HL-60 (cell line): ENCODE results near the gene ZNF384.

Source experiments
- DNase-seq, 2 experiments: peaks; one replicate each; pipeline ENCODE4 v3.0.0-alpha.2; 2010 to 2020; ENCODE audit warnings: low read depth in 1 of 2, low spot score in 1 of 2
- H3K27ac ChIP-seq: fragments of 250-450 bp; sonication (Bioruptor Pico); replicated peaks from 2 replicates; pipeline ENCODE4 v1.5.1; 2020; ENCODE audit warnings: mild to moderate bottlenecking, moderate library complexity
- H3K27me3 ChIP-seq: fragments of 250-450 bp; sonication (Bioruptor Pico); 2 replicates; pipeline ENCODE4 v1.5.1; 2021; ENCODE audit warnings: mild to moderate bottlenecking, moderate library complexity; ENCODE audit not compliant: insufficient read depth, poor library complexity, severe bottlenecking
- H3K4me3 ChIP-seq: replicated peaks from 2 replicates; pipeline ENCODE4 v1.5.1; 2011; ENCODE audit warnings: mild to moderate bottlenecking, control low read depth, low read length; ENCODE audit not compliant: insufficient read depth
- GABPA ChIP-seq: IDR thresholded peaks from 2 replicates; pipeline ENCODE4 v1.6.1; 2012; ENCODE audit warnings: low read depth
- POLR2AphosphoS5 ChIP-seq: IDR thresholded peaks from 2 replicates; pipeline ENCODE4 v1.6.1; 2012; ENCODE audit warnings: low read depth
- SPI1 ChIP-seq: IDR thresholded peaks from 2 replicates; pipeline ENCODE4 v1.6.1; 2012; ENCODE audit warnings: low read depth, mild to moderate bottlenecking, borderline replicate concordance
- TF ChIP-seq, protein P1 (sequence below): IDR thresholded peaks from 2 replicates; pipeline ENCODE4 v1.6.1; 2012; ENCODE audit warnings: low read depth; ENCODE audit not compliant: insufficient replicate concordance
- TF ChIP-seq, protein P2 (sequence below): IDR thresholded peaks from one replicate; pipeline ENCODE4 v1.5.1; 2011; ENCODE audit warnings: low read length, control low read depth, inconsistent platforms; ENCODE audit not compliant: insufficient read depth

Gene ZNF384

DNA sequence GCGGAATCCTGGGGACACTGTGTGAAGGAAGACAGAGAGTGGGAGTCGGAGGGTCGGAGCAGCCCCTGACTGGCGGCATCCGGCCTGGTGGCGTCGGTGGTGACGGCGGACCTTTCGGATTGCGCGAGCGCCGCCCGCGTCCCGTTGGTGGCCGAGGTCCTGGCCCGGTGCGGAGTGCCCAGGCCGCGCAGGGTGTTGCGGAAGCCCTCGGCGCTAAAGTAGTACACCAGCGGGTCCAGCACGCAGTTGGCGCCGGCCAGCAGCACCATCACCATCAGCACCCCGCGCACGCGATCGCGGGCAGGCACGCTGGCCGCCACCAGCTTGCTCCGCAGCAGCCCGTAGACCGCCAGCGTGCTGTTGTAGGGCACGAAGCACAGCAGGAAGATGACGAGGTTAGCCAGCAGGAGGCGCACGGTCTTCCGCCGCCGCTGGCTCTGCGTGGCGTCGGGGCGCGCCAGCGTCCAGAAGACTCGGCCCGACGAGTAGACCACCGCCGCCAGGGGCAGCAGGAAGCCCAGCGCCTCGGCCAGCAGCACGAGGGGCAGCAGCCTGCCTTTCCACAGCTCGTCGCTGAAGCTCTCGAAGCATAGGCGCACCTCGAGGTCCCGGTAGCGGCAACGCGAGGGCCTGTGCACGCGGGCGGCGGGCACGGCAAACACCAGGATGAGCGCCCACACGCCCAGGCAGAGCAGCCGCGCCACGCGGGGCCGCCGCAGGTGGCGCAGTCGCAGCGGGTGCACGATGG is 68.9 kb downstream of the ZNF384 start:
- no peak for DNase-seq
- TF ChIP-seq POLR2AphosphoS5, result no peak
- TF ChIP-seq SPI1, result no peak
- TF ChIP-seq, protein P1, sequence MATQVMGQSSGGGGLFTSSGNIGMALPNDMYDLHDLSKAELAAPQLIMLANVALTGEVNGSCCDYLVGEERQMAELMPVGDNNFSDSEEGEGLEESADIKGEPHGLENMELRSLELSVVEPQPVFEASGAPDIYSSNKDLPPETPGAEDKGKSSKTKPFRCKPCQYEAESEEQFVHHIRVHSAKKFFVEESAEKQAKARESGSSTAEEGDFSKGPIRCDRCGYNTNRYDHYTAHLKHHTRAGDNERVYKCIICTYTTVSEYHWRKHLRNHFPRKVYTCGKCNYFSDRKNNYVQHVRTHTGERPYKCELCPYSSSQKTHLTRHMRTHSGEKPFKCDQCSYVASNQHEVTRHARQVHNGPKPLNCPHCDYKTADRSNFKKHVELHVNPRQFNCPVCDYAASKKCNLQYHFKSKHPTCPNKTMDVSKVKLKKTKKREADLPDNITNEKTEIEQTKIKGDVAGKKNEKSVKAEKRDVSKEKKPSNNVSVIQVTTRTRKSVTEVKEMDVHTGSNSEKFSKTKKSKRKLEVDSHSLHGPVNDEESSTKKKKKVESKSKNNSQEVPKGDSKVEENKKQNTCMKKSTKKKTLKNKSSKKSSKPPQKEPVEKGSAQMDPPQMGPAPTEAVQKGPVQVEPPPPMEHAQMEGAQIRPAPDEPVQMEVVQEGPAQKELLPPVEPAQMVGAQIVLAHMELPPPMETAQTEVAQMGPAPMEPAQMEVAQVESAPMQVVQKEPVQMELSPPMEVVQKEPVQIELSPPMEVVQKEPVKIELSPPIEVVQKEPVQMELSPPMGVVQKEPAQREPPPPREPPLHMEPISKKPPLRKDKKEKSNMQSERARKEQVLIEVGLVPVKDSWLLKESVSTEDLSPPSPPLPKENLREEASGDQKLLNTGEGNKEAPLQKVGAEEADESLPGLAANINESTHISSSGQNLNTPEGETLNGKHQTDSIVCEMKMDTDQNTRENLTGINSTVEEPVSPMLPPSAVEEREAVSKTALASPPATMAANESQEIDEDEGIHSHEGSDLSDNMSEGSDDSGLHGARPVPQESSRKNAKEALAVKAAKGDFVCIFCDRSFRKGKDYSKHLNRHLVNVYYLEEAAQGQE, result no peak
- TF ChIP-seq, protein P2, sequence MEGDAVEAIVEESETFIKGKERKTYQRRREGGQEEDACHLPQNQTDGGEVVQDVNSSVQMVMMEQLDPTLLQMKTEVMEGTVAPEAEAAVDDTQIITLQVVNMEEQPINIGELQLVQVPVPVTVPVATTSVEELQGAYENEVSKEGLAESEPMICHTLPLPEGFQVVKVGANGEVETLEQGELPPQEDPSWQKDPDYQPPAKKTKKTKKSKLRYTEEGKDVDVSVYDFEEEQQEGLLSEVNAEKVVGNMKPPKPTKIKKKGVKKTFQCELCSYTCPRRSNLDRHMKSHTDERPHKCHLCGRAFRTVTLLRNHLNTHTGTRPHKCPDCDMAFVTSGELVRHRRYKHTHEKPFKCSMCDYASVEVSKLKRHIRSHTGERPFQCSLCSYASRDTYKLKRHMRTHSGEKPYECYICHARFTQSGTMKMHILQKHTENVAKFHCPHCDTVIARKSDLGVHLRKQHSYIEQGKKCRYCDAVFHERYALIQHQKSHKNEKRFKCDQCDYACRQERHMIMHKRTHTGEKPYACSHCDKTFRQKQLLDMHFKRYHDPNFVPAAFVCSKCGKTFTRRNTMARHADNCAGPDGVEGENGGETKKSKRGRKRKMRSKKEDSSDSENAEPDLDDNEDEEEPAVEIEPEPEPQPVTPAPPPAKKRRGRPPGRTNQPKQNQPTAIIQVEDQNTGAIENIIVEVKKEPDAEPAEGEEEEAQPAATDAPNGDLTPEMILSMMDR, result no peak
- TF ChIP-seq GABPA, result no peak
- H3K4me3 ChIP-seq, result no peak overlapping the region
- H3K27ac ChIP-seq, result no peak overlapping the region
- no peaks in the 10 kb centered on the region for H3K27me3 ChIP-seq

DNA sequence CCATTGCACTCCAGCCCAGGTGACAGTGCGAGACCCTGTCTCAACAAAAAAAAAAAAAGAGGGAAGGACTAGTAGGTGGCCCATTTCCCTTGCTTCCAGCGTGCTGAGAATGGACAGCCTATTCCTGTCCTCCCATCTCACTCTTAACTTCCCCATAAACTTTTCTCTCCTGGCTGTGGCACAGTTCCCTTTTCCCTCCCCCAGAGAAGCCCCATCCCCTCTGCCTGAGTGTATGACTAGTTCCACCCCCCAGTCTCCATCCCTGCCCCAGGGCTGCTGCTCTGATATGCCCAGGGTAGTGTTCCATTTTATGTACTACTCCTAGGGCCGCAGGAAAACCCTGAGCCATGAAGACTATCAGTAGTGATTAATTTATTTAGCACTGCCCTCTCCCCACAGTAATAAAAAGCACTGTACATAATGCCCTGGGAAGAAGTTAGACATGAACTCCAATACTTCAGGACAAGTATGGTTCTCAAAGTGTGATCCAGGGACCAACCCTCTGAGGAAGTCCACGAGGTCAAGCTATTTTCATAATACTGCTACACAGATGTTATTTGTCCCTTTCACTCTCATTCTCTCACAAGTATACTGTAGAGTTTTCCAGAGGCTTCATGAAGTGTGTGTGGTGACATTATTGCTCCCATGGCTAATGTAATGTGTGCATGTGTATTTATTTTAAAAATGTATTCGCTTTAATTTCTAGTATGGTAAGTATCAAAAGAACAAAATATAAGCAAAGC is 70.5 kb downstream of the ZNF384 start:
- Histone ChIP-seq H3K27ac (no peak overlapping the region), H3K4me3 (no peak overlapping the region), H3K27me3 (no peaks in the 10 kb centered on the region)
- DNase-seq, result peak in 1 of 2 experiments; percentile 43
- TF ChIP-seq SPI1 (peak; percentile 63; the same call in 1 of the 2 replicates), GABPA (no peak)
